GM19043 (cell line): ENCODE results near the gene VPS51.
"Not testable (repeated sequence)": the region's sequence is repeated elsewhere in the genome, so short reads cannot be mapped to it uniquely, and the experiment has no call there.

Experiments used
- ATAC-seq: cut with Tn5 transposase; IDR thresholded peaks from one replicate; pipeline ENCODE4 v1.9.1; 2021; ENCODE audit warnings: low read depth; ENCODE audit not compliant: unreplicated experiment

The VPS51 gene

GRCh38 chr11:65118097-65118837 is 22.3 kb downstream of the VPS51 start:
- ATAC-seq = no peak

GRCh38 chr11:65118891-65119669 is 23.1 kb downstream of the VPS51 start:
- ATAC-seq = not testable (repeated sequence)

- no peak for ATAC-seq
Measured at GRCh38 chr11:65119670-65119995, 23.6 kb downstream of the VPS51 start.

DNA sequence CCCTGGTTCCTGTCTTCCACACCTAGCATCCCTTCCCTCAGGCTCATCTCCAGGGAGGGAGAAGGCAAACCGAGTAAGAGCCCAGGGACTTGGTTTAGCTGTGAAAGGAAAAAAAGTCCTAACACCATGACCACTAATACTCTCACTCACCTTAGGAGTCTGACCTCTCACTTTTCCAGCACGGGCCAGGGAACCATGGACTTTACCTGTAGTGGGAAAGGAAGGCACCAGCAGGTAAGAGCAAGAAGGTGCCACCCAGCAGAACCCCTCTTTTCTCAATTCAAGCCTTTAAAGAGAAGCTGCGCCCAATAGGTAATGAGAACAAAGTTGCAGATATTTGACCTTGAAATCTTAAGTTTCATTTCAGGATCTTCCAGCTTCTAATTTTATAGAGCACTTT is 24.8 kb downstream of the VPS51 start:
- ATAC-seq = no peak

GRCh38 chr11:65121447-65121864 is 25.4 kb downstream of the VPS51 start:
- no peak for ATAC-seq

GRCh38 chr11:65121865-65122696 is 26.1 kb downstream of the VPS51 start, which contains the start of the genes FAU and MRPL49:
Gene FAU (minus strand): TSS chr11:65122134. CDS start chr11:65121813, 321 bp downstream.
Gene MRPL49 (plus strand): TSS chr11:65122321. CDS start chr11:65122347, 26 bp downstream.
- ATAC-seq = peak; percentile 70

DNA sequence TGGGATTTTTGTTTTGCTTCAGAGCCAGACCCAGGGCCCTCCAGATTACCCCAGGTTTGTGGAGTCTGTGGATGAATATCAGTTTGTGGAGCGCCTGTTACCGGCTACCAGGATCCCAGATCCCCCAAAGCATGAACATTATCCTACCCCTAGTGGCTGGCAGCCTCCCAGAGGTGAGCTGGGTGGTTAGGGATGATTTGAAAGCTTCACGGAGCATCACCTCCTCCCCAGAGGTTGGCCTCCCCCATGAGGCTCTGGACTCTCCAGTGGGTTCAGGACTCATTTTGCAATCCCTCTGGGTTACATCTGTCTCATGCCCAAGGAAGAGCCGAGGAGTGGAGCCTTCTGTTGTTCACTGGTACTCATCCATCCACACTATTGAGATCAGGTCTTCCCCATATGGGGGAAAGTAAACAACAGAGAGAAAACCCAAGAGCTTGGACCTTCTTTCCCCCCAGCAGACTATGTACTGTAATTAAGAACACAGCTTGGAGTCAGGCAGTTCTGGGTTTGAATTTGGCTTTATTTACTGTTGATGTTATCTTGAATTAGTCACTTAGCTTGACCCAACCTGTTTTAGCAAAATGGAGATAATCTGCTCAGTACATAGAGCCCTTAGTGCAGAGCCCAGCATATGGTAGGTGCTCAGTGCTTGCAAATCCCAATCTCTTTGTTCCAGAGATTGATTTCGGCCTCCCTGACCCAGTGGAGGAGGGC is 28.6 kb downstream of the VPS51 start:
- ATAC-seq = no peak

DNA sequence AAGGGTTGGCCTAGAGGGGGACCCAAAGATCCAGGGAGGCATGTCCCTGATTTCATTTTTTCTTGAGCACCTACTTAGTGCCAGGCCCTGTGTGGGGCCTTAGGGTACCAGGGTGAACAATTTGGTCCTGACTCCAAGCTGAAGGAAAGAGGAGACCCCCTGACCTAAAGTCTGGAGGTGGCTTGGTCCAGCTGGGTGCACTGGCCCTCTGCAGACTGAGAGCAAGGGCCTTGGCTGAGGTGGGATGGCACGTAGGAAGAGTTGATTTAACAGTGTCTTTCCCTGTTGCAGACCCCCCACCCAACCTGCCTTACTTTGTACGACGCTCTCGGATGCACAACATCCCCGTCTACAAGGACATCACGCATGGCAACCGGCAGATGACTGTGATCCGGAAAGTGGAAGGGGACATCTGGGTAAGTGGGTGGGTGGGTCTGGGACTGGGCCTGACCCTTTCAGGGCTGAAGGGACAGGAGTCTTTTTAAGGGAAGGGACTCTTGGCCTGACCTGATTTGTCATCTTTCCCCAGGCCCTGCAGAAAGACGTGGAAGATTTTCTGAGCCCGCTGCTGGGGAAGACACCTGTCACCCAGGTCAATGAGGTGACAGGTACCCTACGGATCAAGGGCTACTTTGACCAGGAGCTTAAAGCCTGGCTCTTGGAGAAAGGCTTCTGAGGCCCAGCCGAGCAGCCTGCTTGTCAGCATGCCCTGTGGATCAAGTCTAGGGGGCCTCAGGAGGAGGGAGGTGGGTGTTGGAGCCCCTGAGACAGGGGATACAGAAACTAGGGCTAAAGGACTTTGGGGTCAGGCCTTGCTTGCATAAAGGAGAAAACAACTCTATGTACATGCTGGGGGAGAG is 29.4 kb downstream of the VPS51 start:
- no peak for ATAC-seq

DNA sequence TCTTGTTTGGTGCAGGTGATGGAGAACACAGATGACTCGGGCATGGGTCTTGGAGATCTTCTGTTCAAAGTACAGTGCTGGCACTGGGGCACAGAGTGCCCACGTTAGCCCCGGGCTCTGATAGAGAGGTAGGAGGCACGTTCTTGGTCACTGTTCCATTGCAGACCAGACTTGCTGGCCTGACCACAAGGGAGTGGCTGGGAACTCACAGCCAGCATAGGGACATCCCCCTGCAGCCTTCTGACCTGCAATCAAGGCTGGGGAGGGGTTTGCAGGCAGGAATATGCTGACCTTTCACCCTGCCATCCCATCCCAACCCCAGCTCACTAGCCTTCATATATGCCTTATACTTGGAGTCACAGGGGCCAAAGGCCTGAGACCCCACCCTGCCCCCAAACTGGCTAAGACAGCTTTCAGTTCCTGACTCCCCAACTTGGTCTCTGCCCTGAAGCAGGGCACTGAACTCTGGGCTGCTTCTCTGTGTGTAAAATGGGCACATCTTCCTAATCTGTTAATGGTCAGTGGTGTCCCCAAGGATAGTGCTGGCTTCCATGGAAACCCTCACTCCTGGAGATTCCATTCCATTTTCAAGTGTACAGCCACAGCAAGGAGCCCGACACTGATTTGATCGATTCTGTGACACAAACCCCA is 30.7 kb downstream of the VPS51 start:
- no peak for ATAC-seq

DNA sequence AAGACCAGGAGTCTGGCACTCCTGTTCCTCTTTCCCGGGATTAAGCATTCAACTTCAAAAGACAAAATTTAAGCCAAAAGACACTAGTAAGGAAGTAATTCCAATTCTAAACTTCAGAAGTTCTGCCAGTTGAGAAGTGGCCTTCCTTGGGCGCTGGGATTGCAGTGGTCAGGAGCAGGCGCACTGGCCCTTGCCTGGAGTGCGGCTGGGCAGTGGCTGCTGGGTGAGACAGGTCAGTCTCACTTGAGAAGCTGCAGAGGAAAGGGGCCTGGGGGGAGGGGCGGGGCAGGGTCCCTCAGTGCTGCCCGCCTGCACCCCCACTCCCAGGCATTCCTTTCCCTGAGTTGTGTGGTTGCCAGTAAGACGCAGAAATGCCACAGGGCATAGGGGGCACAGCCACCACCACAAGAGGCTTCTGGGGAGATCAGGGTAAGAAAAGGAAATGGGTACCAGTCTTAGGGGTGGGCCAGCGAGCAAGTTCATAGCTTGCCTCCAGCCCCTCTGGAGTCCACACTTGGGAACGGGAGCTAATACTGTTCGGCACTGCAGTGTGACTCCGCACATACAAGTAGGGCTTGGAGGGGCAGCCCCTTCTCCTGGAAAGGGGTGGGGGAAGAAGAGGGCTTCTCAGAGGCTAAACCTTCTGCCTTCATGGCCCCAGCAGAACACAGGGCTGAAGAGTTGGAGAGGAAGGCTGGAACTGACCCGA is 31.6 kb downstream of the VPS51 start:
- no peak for ATAC-seq

- no peak for ATAC-seq
Measured at GRCh38 chr11:65128182-65129145, 32.5 kb downstream of the VPS51 start.

GRCh38 chr11:65129649-65130441 is 33.8 kb downstream of the VPS51 start:
- no peak for ATAC-seq

GRCh38 chr11:65130631-65131416 is 34.8 kb downstream of the VPS51 start:
- ATAC-seq = no peak

- no peak for ATAC-seq
Measured at GRCh38 chr11:65131417-65131776, 35.4 kb downstream of the VPS51 start.

- no peak for ATAC-seq
Measured at GRCh38 chr11:65131895-65132237, 35.9 kb downstream of the VPS51 start.
